Fibroblast of lung (primary cell): ENCODE measurements around the gene KMT5C. TPM values are rescaled to one million over a fixed set of nuclear protein-coding genes. Genes with fewer than 3 reads are reported as not detected.

Experiments used
- DNase-seq, 2 donors: peaks; one replicate each; pipeline versions ENCODE4 v3.0.0 to v3.0.0-alpha.2; 2010; ENCODE audit warnings: low read depth in 2 of 2
- H2AFZ ChIP-seq: 2 replicates; pipeline ENCODE4 v1.5.1; 2012; ENCODE audit warnings: low read length, control low read depth, inconsistent platforms
- H3K27ac ChIP-seq: 2 replicates; pipeline ENCODE4 v1.5.1; 2011; ENCODE audit warnings: low read length, control low read depth; ENCODE audit not compliant: insufficient read depth
- H3K27me3 ChIP-seq: 2 replicates; pipeline ENCODE4 v1.5.1; 2011; ENCODE audit warnings: mild to moderate bottlenecking, low read length; ENCODE audit not compliant: control insufficient read depth, insufficient read depth
- H3K36me3 ChIP-seq: 2 replicates; pipeline ENCODE4 v1.5.1; 2011; ENCODE audit warnings: low read length; ENCODE audit not compliant: control insufficient read depth, insufficient read depth
- H3K4me1 ChIP-seq: 2 replicates; pipeline ENCODE4 v1.5.1; 2011; ENCODE audit warnings: low read length; ENCODE audit not compliant: control insufficient read depth, insufficient read depth; ENCODE audit errors: extremely low read depth
- H3K4me2 ChIP-seq: 2 replicates; pipeline ENCODE4 v1.5.1; 2011; ENCODE audit warnings: low read length, control low read depth; ENCODE audit not compliant: insufficient read depth; ENCODE audit errors: extremely low read depth
- H3K4me3 ChIP-seq, 4 experiments: fragments of 200-600 bp in 1 of 4; sonication (generic) in 1 of 4; replicated peaks in 1 of 4; 2 replicates each; pipeline ENCODE4 v1.5.1; 2011 to 2016; ENCODE audit warnings: low read length in 4 of 4, low read depth in 3 of 4, mild to moderate bottlenecking in 3 of 4, control low read depth in 2 of 4, inconsistent platforms in 1 of 4, mixed read lengths in 1 of 4; ENCODE audit not compliant: insufficient read depth in 1 of 4; ENCODE audit errors: control extremely low read depth in 1 of 4
- H3K79me2 ChIP-seq: 2 replicates; pipeline ENCODE4 v1.5.1; 2012; ENCODE audit warnings: mild to moderate bottlenecking, low read length, inconsistent platforms; ENCODE audit not compliant: control insufficient read depth, insufficient read depth
- H3K9ac ChIP-seq: 2 replicates; pipeline ENCODE4 v1.5.1; 2011; ENCODE audit warnings: mild to moderate bottlenecking, low read length, control low read depth; ENCODE audit not compliant: insufficient read depth
- H3K9me3 ChIP-seq: 2 replicates; pipeline ENCODE4 v1.5.1; 2012; ENCODE audit warnings: low read depth, low read length; ENCODE audit not compliant: control insufficient read depth, insufficient read depth
- H4K20me1 ChIP-seq: 2 replicates; pipeline ENCODE4 v1.5.1; 2011; ENCODE audit warnings: low read length; ENCODE audit not compliant: control insufficient read depth, insufficient read depth; ENCODE audit errors: extremely low read depth
- CTCF ChIP-seq, 2 donors: IDR thresholded peaks in 1 of 2; conservative IDR thresholded peaks in 1 of 2; 1 replicate in 1 of 2; 2 replicates in 1 of 2; pipeline ENCODE4 v1.5.1; 2011 to 2012; ENCODE audit warnings: low read length in 2 of 2, control low read depth in 1 of 2, inconsistent platforms in 1 of 2, low read depth in 1 of 2, mild to moderate bottlenecking in 1 of 2
- EZH2 ChIP-seq: IDR thresholded peaks from 2 replicates; pipeline ENCODE4 v1.5.1; 2012; ENCODE audit warnings: low read length, control low read depth, mild to moderate bottlenecking; ENCODE audit errors: missing control alignments
- polyA plus RNA-seq, 2 donors: library from polyadenylated mRNA; depleted of rRNA in 1 of 2; stranded (reverse) in 1 of 2; unstranded in 1 of 2; fragments of >200 nt; gene quantifications; 2 replicates each; pipeline ENCODE4 v1.2.1, GENCODE V29; 2011 to 2012; ENCODE audit warnings: missing spikeins in 1 of 2
- total RNA-seq: library from RNA; depleted of rRNA; stranded (reverse); fragments of >200 nt; gene quantifications from 2 replicates; pipeline ENCODE4 v1.2.1, GENCODE V29; 2014

KMT5C gene
- total and polyA plus RNA-seq, 2 donors (not counting 1 experiment from before 2014, with no cell fraction given): 2.5 to 4.1 TPM

GRCh38 chr19:55384920-55385723 is 45.4 kb downstream of the KMT5C start:
- Histone ChIP-seq H3K4me3 (peak overlapping the region; percentile 20 to 98 (median 72)), H3K4me2 (peak overlapping the region; percentile 82), H4K20me1 (peaks cover 3% of the 10 kb centered on the region), H3K36me3 (peaks cover 27% of the 10 kb centered on the region), H3K27ac (peak overlapping the region; percentile 87), H3K9ac (peak overlapping the region; percentile 75), H3K4me1 (peaks cover 18% of the 10 kb centered on the region), H3K27me3 (no peaks in the 10 kb centered on the region), H3K79me2 (peaks cover 42% of the 10 kb centered on the region), H3K9me3 (no peaks in the 10 kb centered on the region), H2AFZ (peak overlapping the region; percentile 81)
- TF ChIP-seq EZH2 (no peak), CTCF (conservative IDR thresholded peaks at IDR 0.05 in 1 of 2, IDR thresholded peaks at IDR 0.05 in 1 of 2; ENCODE audit: low read depth in 1 of 2, low read length in 2 of 2) (no peak)
- peak; percentile 93 to 96 for DNase-seq

- Histone ChIP-seq H3K27me3 (no peaks in the 10 kb centered on the region), H3K27ac (peak within 1 kb of the TSS; percentile 87), H2AFZ (peak within 1 kb of the TSS; percentile 81), H3K9ac (peak within 1 kb of the TSS; percentile 75), H3K4me2 (peak within 1 kb of the TSS; percentile 94), H3K4me1 (peaks cover 19% of the 10 kb centered on the region), H3K36me3 (peaks cover 29% of the 10 kb centered on the region), H3K79me2 (peaks cover 46% of the 10 kb centered on the region), H4K20me1 (peaks cover 3% of the 10 kb centered on the region), H3K4me3 (peak within 1 kb of the TSS; percentile 50 to 98 (median 88)), H3K9me3 (no peaks in the 10 kb centered on the region)
- peak; percentile 94 to 98 for DNase-seq
- TF ChIP-seq CTCF (conservative IDR thresholded peaks at IDR 0.05 in 1 of 2, IDR thresholded peaks at IDR 0.05 in 1 of 2; ENCODE audit: low read depth in 1 of 2, low read length in 2 of 2): no peak
- TF ChIP-seq EZH2: no peak
Observed at GRCh38 chr19:55385724-55386492, 46.2 kb downstream of the KMT5C start, which contains the start of gene RPL28. RPL28 (plus strand) TSS chr19:55385932; CDS start chr19:55386358, 426 bp downstream.

GRCh38 chr19:55386493-55386971 is 46.9 kb downstream of the KMT5C start:
- peak in 1 of 2 donors; percentile 30 for DNase-seq
- peak overlapping the region; percentile 50 to 98 (median 88) for H3K4me3 ChIP-seq
- no peak overlapping the region for H2AFZ ChIP-seq
- TF ChIP-seq EZH2 (no peak), CTCF (conservative IDR thresholded peaks at IDR 0.05 in 1 of 2, IDR thresholded peaks at IDR 0.05 in 1 of 2; ENCODE audit: low read depth in 1 of 2, low read length in 2 of 2) (no peak)
- peak overlapping the region; percentile 87 for H3K27ac ChIP-seq
- H3K79me2 ChIP-seq: peaks cover 46% of the 10 kb centered on the region
- H3K9me3 ChIP-seq: no peaks in the 10 kb centered on the region
- peaks cover 22% of the 10 kb centered on the region for H3K4me1 ChIP-seq
- peak overlapping the region; percentile 94 for H3K4me2 ChIP-seq
- H3K9ac ChIP-seq: peak overlapping the region; percentile 75
- H3K27me3 ChIP-seq: no peaks in the 10 kb centered on the region
- H3K36me3 ChIP-seq: peaks cover 29% of the 10 kb centered on the region
- peaks cover 3% of the 10 kb centered on the region for H4K20me1 ChIP-seq
